Measurements from ENCODE around the gene MEGF6. TPM values are rescaled to one million over a fixed set of nuclear protein-coding genes. Genes with fewer than 3 reads are reported as not detected.

The MEGF6 gene
- total RNA-seq, 2 experiments from 2014 or later: 2.6 to 4.5 TPM

GRCh38 chr1:3495776-3496745 is 115.2 kb downstream of the MEGF6 start:
- DNase-seq: no peak
- Mint-ChIP-seq H3K27ac (no peak overlapping the region), H3K4me3 (no peak overlapping the region), H3K27me3 (no peaks in the 10 kb centered on the region), H3K4me1 (peaks cover 3% of the 10 kb centered on the region), H3K9me3 (ENCODE audit: low read depth) (no peaks in the 10 kb centered on the region), H3K36me3 (ENCODE audit: low read depth) (no peaks in the 10 kb centered on the region)
- POLR2A ChIA-PET: no interaction called here
- ATAC-seq: no peak
- CTCF ChIA-PET: no interaction called here
- intact Hi-C loops (cut with DNase I, micrococcal nuclease): loop anchor here in 1 of 2 experiments (10.0 kb wide), 1 partner anchor 229 kb away; no protein-coding TSS in a partner anchor

GRCh38 chr1:3494321-3495308 is 116.7 kb downstream of the MEGF6 start:
- POLR2A ChIA-PET: no interaction called here
- intact Hi-C loops (cut with DNase I, micrococcal nuclease): loop anchor here in 1 of 2 experiments (10.0 kb wide), 1 partner anchor 230 kb away; no protein-coding TSS in a partner anchor
- CTCF ChIA-PET: no interaction called here

GRCh38 chr1:3492545-3493246 is 118.6 kb downstream of the MEGF6 start:
- H3K9me3 Mint-ChIP-seq (ENCODE audit: low read depth): peaks cover 12% of the 10 kb centered on the region
- H3K4me3 Mint-ChIP-seq: no peak overlapping the region
- POLR2A ChIA-PET: no interaction called here
- CTCF ChIA-PET: interaction anchor here (0.5 to 0.9 kb wide), 3 partner anchors 40 to 232 kb away, joined by 3 read pairs; no protein-coding TSS in a partner anchor
- ATAC-seq (no peak), DNase-seq (no peak)
- H3K36me3 Mint-ChIP-seq (ENCODE audit: low read depth): peaks cover 3% of the 10 kb centered on the region
- no peak overlapping the region for H3K27ac Mint-ChIP-seq
- intact Hi-C loops (cut with DNase I, micrococcal nuclease): loop anchor here in 1 of 2 experiments (10.0 kb wide), 1 partner anchor 232 kb away; no protein-coding TSS in a partner anchor
- no peaks in the 10 kb centered on the region for H3K27me3 Mint-ChIP-seq
- H3K4me1 Mint-ChIP-seq: peaks cover 3% of the 10 kb centered on the region

More at GRCh38 chr1:3494321-3495308, 116.7 kb downstream of the MEGF6 start:
- Mint-ChIP-seq H3K4me1 (peaks cover 3% of the 10 kb centered on the region), H3K4me3 (no peak overlapping the region), H3K36me3 (ENCODE audit: low read depth) (no peaks in the 10 kb centered on the region), H3K27me3 (no peaks in the 10 kb centered on the region), H3K27ac (no peak overlapping the region), H3K9me3 (ENCODE audit: low read depth) (no peaks in the 10 kb centered on the region)
- no peak for DNase-seq
- no peak for ATAC-seq

- ChIA-PET CTCF (interaction anchor here (0.5 to 1.5 kb wide), 10 partner anchors 9 to 137 kb away, joined by 3 to 16 read pairs (median 3); no protein-coding TSS in a partner anchor), POLR2A (no interaction called here)
- H3K27ac Mint-ChIP-seq: no peak overlapping the region
- H3K4me1 Mint-ChIP-seq: peaks cover 3% of the 10 kb centered on the region
- DNase-seq (peak; percentile 93), ATAC-seq (peak; percentile 96)
- H3K36me3 Mint-ChIP-seq (ENCODE audit: low read depth): peaks cover 3% of the 10 kb centered on the region
- no peaks in the 10 kb centered on the region for H3K27me3 Mint-ChIP-seq
- H3K9me3 Mint-ChIP-seq (ENCODE audit: low read depth): peaks cover 14% of the 10 kb centered on the region
- intact Hi-C loops (cut with DNase I, micrococcal nuclease): loop anchor here (1.0 to 10.0 kb wide), 4 partner anchors 40 to 233 kb away; no protein-coding TSS in a partner anchor
- H3K4me3 Mint-ChIP-seq: no peak overlapping the region
Observed at GRCh38 chr1:3491291-3492246, 119.7 kb downstream of the MEGF6 start.

GRCh38 chr1:3490046-3490745 is 121.1 kb downstream of the MEGF6 start:
- no peak overlapping the region for H3K4me3 Mint-ChIP-seq
- intact Hi-C loops (cut with DNase I, micrococcal nuclease): loop anchor here in 1 of 2 experiments (10.0 kb wide), 1 partner anchor 235 kb away; no protein-coding TSS in a partner anchor
- H3K36me3 Mint-ChIP-seq (ENCODE audit: low read depth): peaks cover 3% of the 10 kb centered on the region
- H3K27ac Mint-ChIP-seq: no peak overlapping the region
- CTCF ChIA-PET: interaction anchor here (0.6 to 1.5 kb wide), 8 partner anchors 11 to 311 kb away, joined by 3 to 16 read pairs (median 3); no protein-coding TSS in a partner anchor
- POLR2A ChIA-PET: no interaction called here
- DNase-seq: no peak
- no peak for ATAC-seq
- peaks cover 14% of the 10 kb centered on the region for H3K9me3 Mint-ChIP-seq (ENCODE audit: low read depth)
- H3K27me3 Mint-ChIP-seq: no peaks in the 10 kb centered on the region
- H3K4me1 Mint-ChIP-seq: peaks cover 3% of the 10 kb centered on the region

GRCh38 chr1:3488432-3488831 is 122.9 kb downstream of the MEGF6 start:
- H3K4me3 Mint-ChIP-seq: no peak overlapping the region
- H3K36me3 Mint-ChIP-seq (ENCODE audit: low read depth): peaks cover 3% of the 10 kb centered on the region
- H3K4me1 Mint-ChIP-seq: peaks cover 3% of the 10 kb centered on the region
- DNase-seq (no peak), ATAC-seq (no peak)
- intact Hi-C loops (cut with DNase I, micrococcal nuclease): no loop called here
- no peaks in the 10 kb centered on the region for H3K27me3 Mint-ChIP-seq
- no peak overlapping the region for H3K27ac Mint-ChIP-seq
- POLR2A ChIA-PET: interaction anchor here (0.7 kb wide), 1 partner anchor 642 kb away, joined by 4 read pairs; no protein-coding TSS in a partner anchor
- CTCF ChIA-PET: interaction anchor here (0.9 to 4.3 kb wide), 3 partner anchors 36 to 133 kb away, joined by 3 to 18 read pairs (median 3); no protein-coding TSS in a partner anchor
- peaks cover 14% of the 10 kb centered on the region for H3K9me3 Mint-ChIP-seq (ENCODE audit: low read depth)

GRCh38 chr1:3485016-3485415 is 126.3 kb downstream of the MEGF6 start:
- ATAC-seq (no peak), DNase-seq (no peak)
- intact Hi-C loops (cut with DNase I, micrococcal nuclease): no loop called here
- Mint-ChIP-seq H3K36me3 (ENCODE audit: low read depth) (peaks cover 3% of the 10 kb centered on the region), H3K4me3 (no peak overlapping the region), H3K27ac (no peak overlapping the region), H3K27me3 (no peaks in the 10 kb centered on the region), H3K4me1 (no peaks in the 10 kb centered on the region), H3K9me3 (ENCODE audit: low read depth) (peaks cover 14% of the 10 kb centered on the region)
- POLR2A ChIA-PET: no interaction called here
- CTCF ChIA-PET: interaction anchor here (1.1 to 4.3 kb wide), 3 partner anchors 32 to 134 kb away, joined by 4 to 18 read pairs (median 4); no protein-coding TSS in a partner anchor

GRCh38 chr1:3483801-3484444 is 127.4 kb downstream of the MEGF6 start:
- ChIA-PET CTCF (interaction anchor here (1.1 kb wide), 1 partner anchor 31 kb away, joined by 4 read pairs; no protein-coding TSS in a partner anchor), POLR2A (no interaction called here)
- Mint-ChIP-seq H3K4me1 (no peaks in the 10 kb centered on the region), H3K27ac (no peak overlapping the region), H3K27me3 (no peaks in the 10 kb centered on the region), H3K4me3 (no peak overlapping the region), H3K36me3 (ENCODE audit: low read depth) (peaks cover 1% of the 10 kb centered on the region), H3K9me3 (ENCODE audit: low read depth) (peaks cover 12% of the 10 kb centered on the region)
- intact Hi-C loops (cut with DNase I, micrococcal nuclease): loop anchor here (1.0 kb wide), 1 partner anchor 31 kb away; no protein-coding TSS in a partner anchor
- ATAC-seq (peak; percentile 63), DNase-seq (peak; percentile 67)

- H3K27me3 Mint-ChIP-seq: no peaks in the 10 kb centered on the region
- no peak for DNase-seq
- no peaks in the 10 kb centered on the region for H3K4me1 Mint-ChIP-seq
- no peak overlapping the region for H3K4me3 Mint-ChIP-seq
- no peak for ATAC-seq
- H3K36me3 Mint-ChIP-seq (ENCODE audit: low read depth): no peaks in the 10 kb centered on the region
- H3K27ac Mint-ChIP-seq: no peak overlapping the region
- intact Hi-C loops (cut with DNase I, micrococcal nuclease): loop anchor here in 1 of 2 experiments (1.0 kb wide), 1 partner anchor 30 kb away; no protein-coding TSS in a partner anchor
- peaks cover 7% of the 10 kb centered on the region for H3K9me3 Mint-ChIP-seq (ENCODE audit: low read depth)
- ChIA-PET POLR2A (no interaction called here), CTCF (interaction anchor here (2.8 kb wide), 1 partner anchor 30 kb away, joined by 9 read pairs; no protein-coding TSS in a partner anchor)
Observed at GRCh38 chr1:3483380-3483779, 127.9 kb downstream of the MEGF6 start.

All from activated CD4-positive, alpha-beta T cell treated with anti-CD3 and anti-CD28 coated beads for 36 hours (primary cell).